ENCODE data around the gene PRR35.

PRR35 gene

DNA sequence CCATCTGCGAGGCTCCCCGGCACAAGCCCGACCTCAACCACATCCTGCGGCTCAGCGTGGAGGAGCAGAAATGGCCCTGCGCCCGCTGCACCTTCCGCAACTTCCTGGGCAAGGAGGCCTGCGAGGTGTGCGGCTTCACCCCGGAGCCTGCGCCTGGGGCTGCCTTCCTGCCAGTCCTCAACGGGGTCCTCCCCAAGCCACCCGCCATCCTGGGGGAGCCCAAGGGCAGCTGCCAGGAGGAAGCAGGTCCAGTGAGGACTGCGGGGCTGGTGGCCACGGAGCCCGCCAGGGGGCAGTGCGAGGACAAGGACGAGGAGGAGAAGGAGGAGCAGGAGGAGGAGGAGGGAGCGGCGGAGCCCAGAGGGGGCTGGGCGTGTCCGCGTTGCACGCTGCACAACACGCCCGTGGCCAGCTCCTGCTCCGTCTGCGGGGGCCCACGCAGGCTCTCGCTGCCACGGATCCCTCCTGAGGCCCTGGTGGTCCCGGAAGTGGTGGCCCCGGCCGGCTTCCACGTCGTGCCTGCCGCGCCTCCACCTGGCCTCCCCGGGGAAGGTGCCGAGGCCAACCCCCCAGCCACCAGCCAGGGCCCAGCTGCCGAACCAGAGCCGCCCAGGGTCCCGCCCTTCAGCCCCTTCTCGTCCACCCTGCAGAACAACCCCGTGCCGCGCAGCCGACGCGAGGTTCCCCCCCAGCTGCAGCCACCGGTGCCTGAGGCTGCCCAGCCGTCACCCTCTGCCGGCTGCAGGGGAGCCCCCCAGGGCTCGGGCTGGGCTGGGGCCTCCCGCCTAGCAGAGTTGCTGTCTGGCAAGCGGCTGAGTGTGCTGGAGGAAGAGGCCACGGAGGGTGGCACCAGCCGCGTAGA lies 13.1 kb upstream of the PRR35 start:
- DNase-seq (ENCODE audit: low spot score): peak; percentile 81

DNA sequence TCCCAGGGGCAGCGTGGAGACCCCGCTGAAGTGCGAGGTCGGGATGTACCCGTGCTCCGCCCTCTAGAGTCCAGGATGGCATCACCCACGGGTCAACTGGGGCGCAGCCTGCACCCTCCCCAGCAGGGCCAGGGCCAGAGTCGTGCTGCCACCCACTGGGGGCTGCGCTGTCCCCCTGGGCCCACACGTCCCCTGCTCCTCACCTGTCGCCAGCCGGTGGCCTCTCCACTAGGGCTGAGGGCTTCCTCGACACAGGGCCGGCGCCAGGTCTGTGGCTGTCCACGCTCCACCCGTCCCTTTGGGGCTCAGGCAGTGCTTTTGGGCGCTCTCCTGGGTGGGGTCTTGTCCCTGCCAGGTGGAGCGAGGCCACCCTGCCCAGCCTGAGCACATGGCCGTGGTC lies 11.6 kb upstream of the PRR35 start:
- DNase-seq (ENCODE audit: low spot score): no peak

DNA sequence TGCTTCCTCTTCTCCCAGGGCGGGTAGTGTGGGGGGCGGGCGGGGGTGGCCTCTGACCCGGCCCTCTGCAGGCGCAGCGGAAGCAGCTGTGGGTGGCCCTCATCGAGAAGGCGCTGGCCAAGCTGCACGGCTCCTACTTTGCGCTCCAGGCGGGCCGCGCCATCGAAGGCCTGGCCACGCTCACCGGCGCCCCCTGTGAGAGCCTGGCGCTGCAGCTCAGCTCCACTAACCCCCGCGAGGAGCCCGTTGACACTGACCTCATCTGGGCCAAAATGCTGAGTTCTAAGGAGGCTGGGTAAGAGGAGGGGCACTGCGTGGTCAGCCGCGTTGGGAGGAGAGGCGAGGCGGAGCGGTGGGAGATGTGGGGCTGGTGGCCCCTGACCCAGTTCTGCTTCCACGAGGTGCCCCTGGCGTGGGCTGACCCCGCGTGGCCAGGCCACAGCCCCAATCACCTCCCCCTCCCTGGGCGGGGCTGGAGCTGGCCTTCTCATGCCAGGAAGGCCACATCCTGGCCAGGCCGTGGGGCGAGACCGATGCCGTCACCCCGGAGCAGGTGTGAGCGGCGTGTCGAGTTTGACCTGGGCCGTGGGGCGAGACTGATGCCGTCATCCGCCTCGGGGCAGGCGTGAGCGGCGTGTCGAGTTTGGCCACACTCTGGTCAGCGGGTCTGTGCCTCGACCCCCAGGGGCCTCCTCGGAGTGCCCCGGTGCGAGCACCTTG lies 10.5 kb upstream of the PRR35 start:
- DNase-seq (ENCODE audit: low spot score): no peak

DNA sequence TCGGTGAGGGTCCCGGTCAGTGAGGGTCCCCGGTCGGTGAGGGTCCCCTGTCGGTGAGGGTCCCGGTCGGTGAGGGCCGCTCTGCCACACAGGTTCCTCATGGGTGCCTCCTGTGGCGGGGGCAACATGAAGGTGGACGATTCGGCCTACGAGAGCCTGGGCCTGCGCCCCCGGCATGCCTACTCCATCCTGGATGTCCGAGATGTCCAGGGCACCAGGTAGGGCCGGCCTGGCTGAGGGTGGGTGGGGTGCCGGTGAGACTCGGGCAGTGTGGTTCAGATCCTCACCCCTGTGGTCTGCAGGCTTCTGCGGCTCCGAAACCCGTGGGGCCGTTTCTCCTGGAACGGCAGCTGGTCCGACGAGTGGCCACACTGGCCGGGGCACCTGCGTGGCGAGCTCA lies 9.0 kb upstream of the PRR35 start:
- no peak for DNase-seq (ENCODE audit: low spot score)

DNA sequence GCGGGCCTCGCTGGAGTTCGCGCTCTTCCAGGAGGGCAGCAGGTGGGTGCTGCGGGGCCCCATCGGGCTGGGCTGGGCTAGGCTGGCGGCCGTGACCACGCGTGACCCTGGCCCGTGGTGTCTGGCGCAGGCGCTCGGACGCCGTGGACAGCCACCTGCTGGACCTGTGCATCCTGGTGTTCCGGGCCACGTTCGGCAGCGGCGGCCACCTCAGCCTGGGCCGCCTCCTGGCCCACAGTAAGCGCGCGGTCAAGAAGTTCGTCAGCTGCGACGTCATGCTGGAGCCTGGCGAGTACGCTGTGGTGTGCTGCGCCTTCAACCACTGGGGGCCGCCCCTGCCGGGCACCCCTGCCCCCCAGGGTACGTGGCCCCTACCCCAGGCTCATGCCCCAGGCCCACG lies 8.0 kb upstream of the PRR35 start:
- DNase-seq (ENCODE audit: low spot score): no peak

DNA sequence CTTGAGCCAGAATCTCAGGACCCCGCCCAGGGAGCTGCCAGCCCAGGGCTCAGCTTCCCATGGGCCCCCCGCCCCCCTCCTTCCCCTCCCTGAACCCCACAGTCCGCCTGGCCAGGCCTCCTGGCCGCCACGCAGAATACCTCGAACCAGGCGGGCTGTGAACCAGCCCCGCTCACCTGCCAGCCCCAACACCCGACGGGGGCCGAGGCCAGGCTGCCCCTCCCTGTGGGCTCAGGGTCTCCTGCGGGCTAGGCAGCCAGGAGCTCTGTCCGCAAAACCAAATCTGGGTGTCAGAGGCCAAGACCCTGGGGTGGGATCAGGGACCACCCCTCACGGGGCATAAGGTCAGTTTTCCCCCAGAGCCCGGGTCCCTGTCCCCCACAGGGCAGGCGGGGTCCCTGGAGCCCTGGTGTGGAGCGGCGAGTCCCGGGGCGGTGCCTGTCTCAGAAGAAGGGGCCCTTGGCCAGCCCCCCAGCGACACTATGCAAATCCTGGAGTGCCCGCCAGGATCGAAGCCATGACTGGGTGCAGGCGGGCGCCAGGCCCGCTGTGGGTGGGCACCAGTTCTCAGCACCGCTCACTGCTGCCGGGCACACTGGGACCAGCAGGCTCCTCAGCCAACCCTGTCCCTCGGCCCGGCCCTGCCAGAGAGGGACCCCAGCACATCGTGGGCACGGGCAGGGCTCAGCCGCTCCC lies 6.4 kb upstream of the PRR35 start:
- DNase-seq (ENCODE audit: low spot score): no peak

DNA sequence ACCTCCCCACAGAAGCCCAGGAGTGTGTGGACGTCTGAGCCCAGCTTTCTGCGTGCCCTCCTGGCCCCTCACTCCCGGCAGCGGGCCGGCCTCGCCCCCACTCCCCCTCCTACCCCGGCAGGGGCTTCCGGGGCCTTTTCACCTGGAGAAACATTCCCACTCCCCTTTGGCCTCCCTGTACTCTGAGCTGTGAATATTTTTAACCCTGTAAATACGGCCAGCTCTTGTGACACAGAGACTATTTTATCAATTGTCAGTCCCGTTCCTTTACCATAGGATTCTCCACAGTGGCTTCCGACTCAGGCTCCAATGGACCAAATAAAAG lies 5.9 kb upstream of the PRR35 start:
- DNase-seq (ENCODE audit: low spot score): no peak

DNA sequence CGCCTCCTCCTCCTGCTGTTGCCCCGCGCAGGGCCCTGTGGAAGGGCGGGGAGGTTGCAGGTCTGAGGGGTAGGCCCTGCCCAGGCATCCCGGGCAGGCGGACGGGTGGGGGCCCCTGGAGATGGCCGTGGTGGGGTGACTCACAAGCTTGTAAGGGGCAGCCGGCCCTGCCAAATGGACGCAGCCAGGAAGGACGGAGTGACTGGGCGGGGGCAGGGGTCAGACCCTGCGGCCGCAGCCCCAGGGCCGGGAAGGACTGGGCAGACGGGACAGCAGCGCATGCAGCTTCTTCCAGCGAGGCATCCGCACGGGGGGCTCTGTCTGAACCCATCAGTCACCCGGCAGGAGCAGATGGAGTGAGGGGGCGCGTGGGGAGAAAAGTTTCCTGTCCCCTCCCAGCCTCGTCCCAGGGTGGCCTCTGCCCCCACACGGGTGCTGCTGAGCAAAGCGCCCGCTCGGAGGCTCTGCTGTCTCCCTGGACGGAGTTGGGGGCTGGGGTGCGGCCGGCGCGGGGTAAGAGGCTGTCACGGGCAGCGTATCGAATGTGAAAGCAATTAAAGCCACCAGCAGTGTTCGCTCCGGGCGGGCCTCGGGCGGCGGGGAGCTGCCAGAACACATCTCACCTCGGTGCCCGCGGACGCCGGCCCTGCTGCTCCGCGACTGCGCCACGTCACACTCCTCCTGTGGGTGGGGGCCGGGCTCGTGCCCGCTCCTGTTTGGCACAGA lies 5.4 kb upstream of the PRR35 start:
- DNase-seq (ENCODE audit: low spot score): no peak

DNA sequence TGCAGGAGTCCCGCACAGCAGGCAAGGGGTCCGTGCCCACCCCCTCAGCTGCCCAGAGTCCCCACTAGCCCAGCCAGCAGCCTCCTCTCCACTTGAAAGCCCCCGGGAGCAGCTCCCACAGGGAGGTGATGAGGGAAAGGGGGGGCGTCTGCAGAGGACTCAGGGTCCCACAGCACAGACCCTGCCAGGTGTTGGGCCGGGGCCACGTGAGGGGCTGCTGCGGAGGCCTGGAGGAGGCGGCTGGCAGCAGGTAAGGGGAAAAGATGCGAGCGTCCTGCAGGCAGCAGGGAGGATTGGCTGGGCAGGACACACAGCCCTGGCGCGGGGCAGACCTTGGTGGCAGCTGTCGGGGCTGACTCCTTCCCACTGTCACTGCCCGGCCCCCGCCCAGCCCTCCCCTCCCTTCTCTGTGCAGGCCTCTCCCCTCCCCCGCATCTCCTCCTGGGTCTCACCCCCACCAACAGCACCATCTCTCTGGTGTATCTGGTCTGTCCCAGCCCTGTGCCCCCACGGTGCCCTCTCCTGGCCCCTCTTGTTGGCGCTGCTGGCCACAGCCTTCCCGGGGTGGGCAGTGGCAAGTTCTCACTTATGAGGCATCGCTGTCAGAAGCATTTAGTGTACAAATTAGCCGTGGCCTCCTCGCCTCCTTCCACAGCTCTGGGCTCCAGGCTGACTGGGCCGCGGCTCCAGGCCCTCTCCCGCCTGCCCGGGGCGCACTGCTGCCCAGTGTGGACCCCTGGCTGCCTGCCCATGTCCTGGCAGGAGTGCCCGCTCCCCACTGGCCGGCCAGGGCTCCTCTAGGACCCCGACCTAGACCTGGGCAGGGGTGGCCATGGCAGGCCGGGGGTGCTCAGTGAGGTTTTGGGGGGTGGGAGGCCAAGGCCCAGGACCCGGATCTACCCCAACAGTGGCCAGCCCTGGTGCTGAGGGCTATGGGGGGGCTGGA lies 4.4 kb upstream of the PRR35 start:
- DNase-seq (ENCODE audit: low spot score): no peak

DNA sequence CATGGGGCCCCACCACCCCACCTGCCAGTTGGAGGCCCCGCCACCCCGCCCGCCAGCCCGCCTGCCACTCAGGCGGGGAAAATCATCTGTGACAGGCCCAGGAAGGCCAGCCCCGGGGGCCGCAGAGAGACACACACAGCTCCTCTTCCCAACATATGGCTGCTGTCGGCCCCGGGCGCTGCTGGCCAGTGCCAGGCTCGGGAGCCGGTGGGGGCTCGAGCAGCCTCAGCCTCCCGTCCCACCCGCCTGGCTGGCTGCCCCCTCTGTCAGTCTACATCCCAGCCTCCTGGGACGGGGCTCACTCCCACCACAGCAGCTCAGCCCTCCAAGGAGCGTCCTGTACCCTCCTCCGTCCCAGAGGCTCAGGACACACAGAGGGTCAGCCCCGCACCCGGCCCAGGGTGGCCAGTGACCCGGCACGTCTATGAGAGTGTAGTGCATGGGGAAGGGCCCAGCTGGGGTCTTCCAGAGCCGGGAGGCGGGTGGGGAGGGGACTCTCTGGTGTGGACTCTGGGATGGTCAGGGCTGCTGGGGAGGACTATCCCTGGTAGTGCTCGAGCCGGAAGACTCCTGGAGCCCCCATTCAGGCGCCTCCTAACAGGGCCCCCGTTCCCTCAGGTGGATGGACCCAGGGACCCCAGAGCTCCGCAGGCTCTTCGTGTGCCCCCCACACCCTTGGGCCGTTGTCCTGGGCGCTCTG lies 3.6 kb upstream of the PRR35 start:
- DNase-seq (ENCODE audit: low spot score): no peak

DNA sequence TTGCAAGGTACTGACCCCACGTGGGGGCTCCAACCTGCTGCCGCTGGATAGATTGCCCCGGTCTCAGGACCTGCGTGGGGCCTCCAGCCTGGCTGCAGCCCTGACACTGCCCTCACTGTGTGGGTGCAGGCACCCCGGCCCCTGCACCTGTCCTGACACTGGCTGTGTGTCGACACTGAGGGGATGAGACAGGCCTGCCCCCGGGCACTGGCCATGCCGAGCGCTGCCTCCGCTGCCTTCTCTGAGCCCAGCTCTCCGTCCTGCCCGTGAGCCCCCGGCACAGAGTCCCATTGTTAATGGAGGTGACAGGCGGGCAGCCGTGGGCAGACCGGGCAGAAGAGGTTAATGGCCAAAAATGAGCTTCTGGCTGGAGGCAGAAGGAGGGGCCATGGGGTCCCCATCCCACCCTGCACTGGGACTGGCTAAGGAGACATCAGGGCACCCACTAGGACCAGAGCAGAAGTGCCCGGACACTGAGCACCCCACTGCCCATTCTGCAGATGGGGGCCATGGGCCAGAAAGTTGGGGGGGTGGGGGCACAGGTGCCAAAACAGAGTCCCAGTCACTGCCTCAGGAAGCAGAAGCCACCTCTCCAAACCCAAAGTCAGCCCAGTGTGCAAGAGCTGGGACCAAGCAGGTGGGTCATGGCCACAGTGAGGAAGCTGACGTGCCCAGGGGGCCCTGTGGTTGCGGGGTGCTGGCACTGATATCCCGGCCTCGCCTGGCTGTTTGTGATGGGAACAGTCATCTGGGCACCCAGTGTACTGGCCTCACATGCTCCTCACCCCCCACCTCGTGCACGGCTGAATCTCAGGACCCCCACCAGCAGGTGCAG lies 2.5 kb upstream of the PRR35 start:
- DNase-seq (ENCODE audit: low spot score): no peak

DNA sequence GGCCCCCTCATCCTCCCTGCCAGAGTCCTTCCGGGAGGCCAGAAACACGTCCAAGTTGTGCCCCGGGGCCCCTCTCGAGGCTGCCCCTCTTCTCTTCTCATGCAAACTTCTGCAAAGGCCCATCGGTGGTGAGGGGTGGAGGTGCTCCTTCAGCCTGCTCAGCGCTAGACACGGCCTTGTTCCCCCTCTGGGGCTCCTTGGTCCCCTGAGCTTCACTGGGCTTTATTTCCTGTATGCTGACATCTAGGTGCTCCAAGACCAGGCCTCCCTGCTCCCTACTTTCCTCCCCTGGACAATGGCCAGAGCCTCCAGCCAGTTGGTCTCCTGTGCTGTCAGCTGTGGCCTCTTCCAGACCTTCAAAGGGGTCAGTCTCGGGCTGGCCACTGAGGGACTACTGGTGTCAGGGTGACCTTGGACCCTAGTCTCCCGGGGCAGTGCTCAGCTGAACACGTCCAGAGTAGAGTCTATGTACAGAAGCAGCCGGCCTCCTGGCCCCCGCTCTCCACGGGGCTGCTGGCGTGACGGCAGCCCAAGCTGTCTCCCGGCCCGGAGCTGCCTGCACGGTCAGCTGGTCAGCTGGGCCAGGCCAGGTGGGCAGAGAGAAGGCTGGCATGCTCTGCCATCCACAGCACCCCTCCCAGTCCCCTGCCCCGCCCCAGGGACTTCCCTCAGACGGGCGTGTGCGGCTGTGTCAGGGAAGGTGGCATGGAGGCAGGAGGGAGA lies 1.7 kb upstream of the PRR35 start:
- no peak for DNase-seq (ENCODE audit: low spot score)

DNA sequence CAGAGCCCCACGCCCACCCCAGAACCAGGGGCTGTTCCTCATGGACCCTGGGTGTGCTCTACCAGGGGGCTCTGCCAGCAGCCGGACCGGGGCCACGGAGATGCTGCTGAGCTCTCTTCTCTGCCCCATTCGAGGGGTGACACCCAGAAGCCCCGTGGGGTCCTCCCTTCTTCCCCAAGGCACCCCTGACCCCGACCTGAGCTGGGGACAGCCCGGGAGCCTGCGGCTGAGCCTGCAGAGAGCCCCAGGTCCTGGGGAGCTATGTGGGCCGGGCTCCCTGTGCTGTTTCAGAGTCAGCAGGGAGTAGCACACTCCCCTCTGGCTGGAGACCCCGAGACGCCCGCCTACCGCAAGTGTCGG lies 1.2 kb upstream of the PRR35 start:
- no peak for DNase-seq (ENCODE audit: low spot score)

DNA sequence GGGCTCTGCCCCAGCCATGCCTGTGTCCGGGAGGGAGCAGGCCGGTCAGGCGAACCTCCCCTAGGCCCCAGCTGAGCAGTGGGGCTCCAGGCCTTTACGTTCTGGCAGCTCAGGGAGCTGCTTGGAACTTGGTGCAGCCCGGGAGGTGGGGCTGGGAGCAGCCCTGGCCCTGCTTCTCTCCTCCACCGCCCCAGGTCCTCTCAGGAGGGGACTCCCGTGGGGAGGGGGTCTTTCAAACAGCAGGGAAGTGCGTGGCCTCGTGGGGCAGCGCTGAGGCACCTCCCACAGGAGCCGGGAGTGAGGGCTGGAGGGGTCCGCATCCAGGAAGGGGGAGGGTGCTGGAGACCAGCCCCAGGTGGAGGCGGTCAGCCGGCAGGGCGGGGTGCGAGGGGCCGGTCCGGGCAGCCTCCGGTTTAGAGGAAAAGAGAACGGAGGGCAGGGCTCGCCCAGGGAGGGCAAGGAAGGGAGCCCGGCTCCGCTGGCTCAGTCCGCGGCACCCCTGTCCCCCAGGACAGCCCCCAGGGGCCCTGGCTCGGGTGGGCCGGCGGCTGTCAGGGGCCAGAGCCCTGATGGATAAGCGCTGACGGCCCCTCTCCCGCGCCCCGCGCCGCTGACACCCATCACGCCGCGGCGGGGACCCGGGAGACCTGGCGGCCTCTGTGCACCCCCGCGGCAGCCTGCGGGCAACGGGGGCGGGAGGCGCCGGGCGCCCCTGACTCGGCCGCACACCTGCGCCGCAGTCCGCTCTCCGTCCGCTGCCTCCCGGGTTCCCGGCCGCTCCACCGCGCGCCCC lies 587 bp upstream of the PRR35 start:
- DNase-seq (ENCODE audit: low spot score): no peak

DNA sequence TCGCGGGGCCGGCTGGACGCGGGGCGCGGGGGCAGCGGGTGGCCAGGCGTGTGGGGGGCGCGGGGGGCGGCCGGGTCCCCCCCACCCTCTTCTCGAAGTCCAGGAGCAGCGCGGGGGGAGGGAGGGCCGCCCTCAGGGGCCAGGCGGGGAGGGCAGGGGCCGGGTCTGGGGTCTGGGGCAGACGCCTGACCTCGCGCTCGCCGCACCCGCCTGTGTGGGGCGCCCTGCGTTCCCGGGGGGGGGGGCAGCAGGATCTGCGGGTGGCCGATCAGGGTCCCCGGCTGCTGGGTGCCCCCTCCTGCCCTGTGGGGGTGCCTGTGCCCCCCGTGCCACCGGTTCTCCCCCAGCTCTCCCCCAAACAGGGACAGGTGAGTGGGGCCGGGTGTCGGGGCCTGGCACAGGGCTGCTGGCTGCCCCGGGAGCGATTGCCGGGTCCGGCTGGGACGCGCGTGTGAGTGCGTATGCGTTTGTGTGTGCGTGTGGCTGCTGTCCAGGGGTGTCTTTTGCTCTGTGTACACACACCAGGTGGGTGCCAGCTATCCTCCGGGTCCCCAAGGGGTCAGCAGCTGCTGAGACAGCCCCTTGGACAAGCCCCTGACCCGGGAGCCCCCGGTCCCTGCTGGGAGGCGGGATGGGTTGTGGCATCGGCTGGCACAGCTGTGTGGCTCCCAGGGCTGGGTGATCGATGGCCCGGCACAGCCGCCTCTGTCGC lies 663 bp downstream of the PRR35 start:
- no peak for DNase-seq (ENCODE audit: low spot score)

DNA sequence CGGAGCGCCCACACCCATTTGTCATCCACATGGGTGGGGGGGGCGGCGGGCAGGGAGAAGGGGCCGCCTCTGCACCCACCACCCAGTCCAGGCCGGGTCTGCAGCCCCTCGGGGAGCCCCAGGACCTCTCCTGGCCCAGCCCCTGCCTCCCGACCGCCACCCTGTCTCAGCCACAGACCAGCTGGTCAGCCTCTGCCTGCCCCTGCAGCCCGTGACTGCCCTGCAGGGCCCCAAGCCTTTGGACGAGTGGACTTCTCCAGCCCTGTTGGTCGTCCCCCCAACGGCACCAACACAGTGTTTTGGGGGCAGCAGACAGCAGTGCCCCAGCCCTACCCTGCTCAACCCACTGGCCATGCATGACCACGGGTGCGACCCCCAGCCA lies 1.2 kb downstream of the PRR35 start:
- no peak for DNase-seq (ENCODE audit: low spot score)
